Smooth muscle cell (in vitro differentiated cells): ENCODE measurements around the gene H2BK1. TPM values are rescaled to one million over a fixed set of nuclear protein-coding genes. Genes with fewer than 3 reads are reported as not detected.

Experiments
- DNase-seq: peaks from one replicate; lab custom pipeline; 2025; ENCODE audit not compliant: unreplicated experiment; lab: John Stamatoyannopoulos, UW
- H2AFZ ChIP-seq: fragments of 200-600 bp; sonication (generic); 2 replicates; pipeline ENCODE4 v1.6.0; 2016; ENCODE audit warnings: antibody characterized with exemption, low read depth, mild to moderate bottlenecking
- H3F3A ChIP-seq: fragments of 200-600 bp; sonication (generic); 2 replicates; pipeline ENCODE4 v1.6.0; 2017; ENCODE audit warnings: antibody characterized with exemption, low read depth
- H3K27ac ChIP-seq: fragments of 200-600 bp; sonication (generic); 2 replicates; pipeline ENCODE4 v1.5.1; 2016; ENCODE audit warnings: low read depth, mild to moderate bottlenecking
- H3K27me3 ChIP-seq: fragments of 200-600 bp; sonication (generic); 2 replicates; pipeline ENCODE4 v1.6.1; 2016; ENCODE audit warnings: low read depth, mild to moderate bottlenecking
- H3K36me3 ChIP-seq: fragments of 200-600 bp; sonication (generic); 2 replicates; pipeline ENCODE4 v1.5.1; 2016; ENCODE audit warnings: low read depth
- H3K4me1 ChIP-seq: fragments of 200-600 bp; sonication (generic); 2 replicates; pipeline ENCODE4 v1.5.1; 2016; ENCODE audit warnings: low read depth
- H3K4me2 ChIP-seq: fragments of 200-600 bp; sonication (generic); 2 replicates; pipeline ENCODE4 v1.6.0; 2016; ENCODE audit warnings: mild to moderate bottlenecking
- H3K4me3 ChIP-seq: fragments of 200-600 bp; sonication (generic); 2 replicates; pipeline ENCODE4 v1.5.1; 2016; ENCODE audit warnings: mild to moderate bottlenecking
- H3K79me2 ChIP-seq: fragments of 200-600 bp; sonication (generic); 2 replicates; pipeline ENCODE4 v1.6.0; 2016; ENCODE audit warnings: low read depth, mild to moderate bottlenecking
- H3K9ac ChIP-seq: fragments of 200-600 bp; sonication (generic); 2 replicates; pipeline ENCODE4 v1.6.0; 2016; ENCODE audit warnings: low read depth
- H3K9me3 ChIP-seq: fragments of 200-600 bp; sonication (generic); replicated peaks from 2 replicates; pipeline ENCODE4 v1.5.1; 2016; ENCODE audit warnings: low read depth
- H4K20me1 ChIP-seq: fragments of 200-600 bp; sonication (generic); 2 replicates; pipeline ENCODE4 v1.6.0; 2016; ENCODE audit warnings: low read depth
- WGBS: methylation state at CpG from one replicate; pipeline ENCODE4 v1.1.7; 2016; ENCODE audit warnings: low lambda C conversion rate; 5-methylcytosine and 5-hydroxymethylcytosine counted together
- polyA plus RNA-seq: library from polyadenylated mRNA; unstranded; fragments of >200 nt; fragmentation: Nextera tagmentation; extraction: Ambion mirVana; gene quantifications from 2 replicates; pipeline ENCODE4 v1.2.1, GENCODE V29; 2016
- total RNA-seq: library from RNA; depleted of rRNA; stranded (reverse); fragments of >200 nt; gene quantifications from 2 replicates; pipeline ENCODE4 v1.2.3, GENCODE V29; 2014
- TF ChIP-seq, protein P1 (sequence below): fragments of 200-600 bp; sonication (generic); IDR thresholded peaks from 2 replicates; pipeline ENCODE4 v1.5.1; 2017; ENCODE audit warnings: borderline replicate concordance, mild to moderate bottlenecking, antibody characterized with exemption; ENCODE audit not compliant: insufficient read depth, poor library complexity, severe bottlenecking

Gene H2BK1
- total and polyA plus RNA-seq, 2 experiments from 2014 or later = not detected

DNA sequence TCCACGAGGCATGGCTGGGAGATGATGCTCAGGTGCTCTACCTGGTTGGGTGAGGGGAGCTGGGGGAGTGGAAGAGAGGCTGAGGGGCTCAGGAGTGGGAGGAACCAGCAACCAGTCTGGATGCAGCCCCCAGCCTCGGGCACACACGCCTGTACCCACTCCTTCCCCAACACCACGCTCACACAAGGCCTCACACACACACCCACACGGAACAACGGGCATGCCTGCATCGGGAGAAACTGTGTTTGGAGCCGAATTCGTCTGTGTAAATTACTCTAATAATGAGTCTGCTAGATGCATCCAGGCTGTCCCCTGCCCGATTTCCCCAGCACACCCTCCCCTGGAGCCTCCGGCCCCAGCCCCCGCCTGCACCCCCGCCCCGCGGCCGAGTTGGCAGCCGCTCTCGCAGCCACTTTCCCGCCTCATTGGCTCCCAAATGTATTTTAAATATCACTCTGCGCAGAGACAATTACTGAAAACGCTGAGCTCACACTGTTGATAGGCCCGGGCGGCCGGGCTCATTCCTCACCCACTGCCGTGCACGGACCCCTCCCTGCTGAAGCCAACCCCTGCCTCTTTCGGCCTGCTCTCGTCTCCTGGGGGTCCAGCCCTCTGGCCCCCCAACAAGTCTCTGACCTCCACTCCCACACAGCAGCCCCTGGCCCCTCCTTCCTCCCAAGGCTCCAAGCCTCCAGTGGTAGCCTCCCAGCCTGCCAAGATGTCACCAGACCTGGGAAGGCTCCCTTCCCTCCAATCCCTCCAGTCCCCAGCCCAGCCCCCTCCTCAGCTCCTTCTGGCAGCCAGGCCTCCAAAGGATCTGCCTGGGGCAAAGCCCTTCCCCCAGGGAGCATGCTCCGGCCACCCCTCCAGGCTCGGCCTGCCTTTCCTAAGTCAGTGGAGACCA, 11.1 kb downstream of the H2BK1 start:
- Histone ChIP-seq H3F3A (no peaks in the 10 kb centered on the region), H4K20me1 (no peaks in the 10 kb centered on the region), H3K4me1 (no peaks in the 10 kb centered on the region), H3K27me3 (peaks cover 30% of the 10 kb centered on the region), H3K4me2 (no peak overlapping the region), H3K9ac (no peak overlapping the region), H3K36me3 (no peaks in the 10 kb centered on the region), H2AFZ (no peak overlapping the region), H3K9me3 (no peaks in the 10 kb centered on the region), H3K4me3 (no peak overlapping the region), H3K79me2 (no peaks in the 10 kb centered on the region), H3K27ac (no peak overlapping the region)
- no peak for DNase-seq
- TF ChIP-seq, protein P1, sequence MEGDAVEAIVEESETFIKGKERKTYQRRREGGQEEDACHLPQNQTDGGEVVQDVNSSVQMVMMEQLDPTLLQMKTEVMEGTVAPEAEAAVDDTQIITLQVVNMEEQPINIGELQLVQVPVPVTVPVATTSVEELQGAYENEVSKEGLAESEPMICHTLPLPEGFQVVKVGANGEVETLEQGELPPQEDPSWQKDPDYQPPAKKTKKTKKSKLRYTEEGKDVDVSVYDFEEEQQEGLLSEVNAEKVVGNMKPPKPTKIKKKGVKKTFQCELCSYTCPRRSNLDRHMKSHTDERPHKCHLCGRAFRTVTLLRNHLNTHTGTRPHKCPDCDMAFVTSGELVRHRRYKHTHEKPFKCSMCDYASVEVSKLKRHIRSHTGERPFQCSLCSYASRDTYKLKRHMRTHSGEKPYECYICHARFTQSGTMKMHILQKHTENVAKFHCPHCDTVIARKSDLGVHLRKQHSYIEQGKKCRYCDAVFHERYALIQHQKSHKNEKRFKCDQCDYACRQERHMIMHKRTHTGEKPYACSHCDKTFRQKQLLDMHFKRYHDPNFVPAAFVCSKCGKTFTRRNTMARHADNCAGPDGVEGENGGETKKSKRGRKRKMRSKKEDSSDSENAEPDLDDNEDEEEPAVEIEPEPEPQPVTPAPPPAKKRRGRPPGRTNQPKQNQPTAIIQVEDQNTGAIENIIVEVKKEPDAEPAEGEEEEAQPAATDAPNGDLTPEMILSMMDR = no peak
- WGBS = 84% methylated on average over 25 of the region's 30 CpGs

DNA sequence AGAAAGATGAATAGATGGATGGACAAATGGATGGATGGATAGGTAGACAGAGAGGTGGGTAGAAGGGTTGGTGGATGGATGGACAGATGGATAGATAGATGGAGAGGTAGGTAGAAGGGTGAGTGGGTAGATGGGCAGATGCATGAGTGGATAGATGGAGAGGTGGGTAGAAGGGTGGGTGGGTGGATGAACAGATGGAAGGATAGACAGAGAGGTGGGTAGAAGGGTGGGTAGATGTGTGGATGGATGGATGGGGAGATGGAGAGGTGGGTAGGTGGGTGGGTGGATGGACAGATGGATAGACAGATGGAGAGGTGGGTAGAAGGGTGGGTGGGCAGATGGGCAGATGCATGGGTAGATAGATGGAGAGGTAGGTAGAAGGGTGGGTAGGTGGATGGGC, 12.4 kb downstream of the H2BK1 start:
- Histone ChIP-seq H3K4me1 (no peaks in the 10 kb centered on the region), H3K9me3 (no peaks in the 10 kb centered on the region), H3K4me2 (no peak overlapping the region), H3K79me2 (no peaks in the 10 kb centered on the region), H3F3A (no peaks in the 10 kb centered on the region), H2AFZ (no peak overlapping the region), H3K36me3 (no peaks in the 10 kb centered on the region), H3K4me3 (no peak overlapping the region), H3K9ac (no peak overlapping the region), H4K20me1 (no peaks in the 10 kb centered on the region), H3K27ac (no peak overlapping the region), H3K27me3 (peaks cover 24% of the 10 kb centered on the region)
- TF ChIP-seq, protein P1 = no peak
- no peak for DNase-seq

DNA sequence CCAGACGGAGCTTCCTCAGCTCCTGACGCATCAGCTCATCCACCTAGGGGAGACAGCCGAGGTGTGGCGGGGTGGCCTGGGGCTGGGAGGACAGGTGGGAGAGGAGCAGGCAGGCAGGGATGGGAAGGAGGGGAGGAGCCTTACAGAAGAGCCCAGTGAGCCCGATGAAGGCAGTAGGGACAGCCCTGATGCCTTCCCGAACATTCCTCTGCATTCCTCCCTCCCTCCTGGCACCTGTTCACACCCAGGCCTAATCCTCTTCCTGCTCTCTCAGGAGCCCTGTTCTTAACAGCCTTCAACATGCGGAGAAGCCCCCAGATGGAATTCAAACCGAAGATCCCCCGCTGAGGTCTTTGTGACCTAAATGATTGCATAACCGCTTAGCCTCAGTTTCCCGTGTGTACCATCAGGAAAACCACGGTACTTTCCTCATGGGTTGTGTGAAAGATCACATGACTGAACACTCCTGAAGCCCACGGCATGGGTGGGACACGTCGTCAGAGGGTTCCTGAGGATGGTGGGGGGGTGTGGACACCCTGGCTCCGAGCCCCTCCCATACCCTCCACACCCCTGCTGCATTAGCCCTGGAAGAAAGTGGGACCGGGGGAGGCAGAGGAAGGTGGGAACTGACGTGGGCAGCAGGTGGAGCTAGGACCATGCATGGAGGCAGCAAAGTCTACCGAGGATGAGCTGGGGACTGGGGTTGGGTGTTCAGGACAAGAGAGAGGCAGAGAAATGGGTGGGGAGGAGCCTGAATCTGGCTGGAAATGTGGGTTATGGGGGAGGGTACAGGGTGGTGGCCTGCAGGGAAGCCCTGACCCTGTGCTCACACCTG, 14.5 kb downstream of the H2BK1 start:
- Histone ChIP-seq H3K27me3 (peaks cover 27% of the 10 kb centered on the region), H3K9ac (no peak overlapping the region), H2AFZ (no peak overlapping the region), H3F3A (no peaks in the 10 kb centered on the region), H3K79me2 (no peaks in the 10 kb centered on the region), H3K4me1 (no peaks in the 10 kb centered on the region), H3K36me3 (no peaks in the 10 kb centered on the region), H3K4me2 (no peak overlapping the region), H3K9me3 (no peaks in the 10 kb centered on the region), H3K27ac (no peak overlapping the region), H3K4me3 (no peak overlapping the region), H4K20me1 (no peaks in the 10 kb centered on the region)
- 71% methylated on average over 19 of the region's 19 CpGs for WGBS
- TF ChIP-seq, protein P1 = no peak
- no peak for DNase-seq
